GM10248 (cell line): Measurements from ENCODE around the gene NUDT2.
"Not testable (repeated sequence)": the region's sequence is repeated elsewhere in the genome, so short reads cannot be mapped to it uniquely, and the experiment has no call there.

ENCODE experiments used
- CTCF ChIA-PET: fragments of 300-600 bp; sonication (Branson Sonifier 250); formaldehyde crosslinking; extraction: SDS; loops from one replicate; lab custom pipeline; 2021; ENCODE audit warnings: antibody characterized with exemption; lab: Yijun Ruan, JAX
- POLR2A ChIA-PET: fragments of 350-650 bp; sonication (Branson Sonifier 250); formaldehyde crosslinking; extraction: SDS; loops from one replicate; lab custom pipeline; 2020; ENCODE audit warnings: antibody characterized with exemption; lab: Yijun Ruan, JAX
- DNase-seq: peaks from one replicate; pipeline ENCODE4 v3.0.0; 2012; ENCODE audit errors: extremely low spot score
- CTCF ChIP-seq: IDR thresholded peaks from 2 replicates; pipeline ENCODE4 v1.5.1; 2012; ENCODE audit warnings: mild to moderate bottlenecking, low read depth; ENCODE audit errors: extremely low read depth, missing control alignments, control extremely low read depth

Gene NUDT2

GRCh38 chr9:34328987-34329832 is at the start of gene NUDT2, which contains the start of gene KIF24:
Gene NUDT2, plus strand, starts transcription at chr9:34329569. Its CDS starts 9,471 bp downstream, at chr9:34339040.
Gene KIF24, minus strand, starts transcription at chr9:34329268. Its CDS starts 17,922 bp downstream, at chr9:34311346.
- TF ChIP-seq CTCF: no peak
- ChIA-PET POLR2A (no interaction called here), CTCF (no interaction called here)
- peak; percentile 96 for DNase-seq

- POLR2A ChIA-PET: no interaction called here
- CTCF ChIA-PET: interaction anchor here (1.5 kb wide), 1 partner anchor 12 kb away, joined by 3 read pairs; no protein-coding TSS in a partner anchor
- no peak for TF ChIP-seq CTCF
- no peak for DNase-seq
These were observed 47.3 kb upstream of the NUDT2 start for GRCh38 chr9:34282096-34282495.

- POLR2A ChIA-PET: no interaction called here
- CTCF ChIA-PET: no interaction called here
These were observed 40.2 kb upstream of the NUDT2 start for GRCh38 chr9:34289159-34289558.

GRCh38 chr9:34291023-34291422 is 38.3 kb upstream of the NUDT2 start:
- CTCF ChIA-PET: interaction anchor here (1.6 kb wide), 1 partner anchor 37 kb away, joined by 5 read pairs; no protein-coding TSS in a partner anchor
- DNase-seq: no peak
- POLR2A ChIA-PET: no interaction called here
- TF ChIP-seq CTCF: no peak

More at GRCh38 chr9:34289159-34289558, 40.2 kb upstream of the NUDT2 start:
- TF ChIP-seq CTCF: no peak
- no peak for DNase-seq

GRCh38 chr9:34291423-34291822 is 37.9 kb upstream of the NUDT2 start:
- DNase-seq: no peak
- CTCF ChIA-PET: interaction anchor here (1.6 kb wide), 1 partner anchor 38 kb away, joined by 5 read pairs; no protein-coding TSS in a partner anchor
- POLR2A ChIA-PET: no interaction called here
- no peak for TF ChIP-seq CTCF

- TF ChIP-seq CTCF: no peak
- CTCF ChIA-PET: no interaction called here
- no peak for DNase-seq
- POLR2A ChIA-PET: no interaction called here
These were observed 36.8 kb upstream of the NUDT2 start for GRCh38 chr9:34292552-34292951.

GRCh38 chr9:34301064-34301463 is 28.3 kb upstream of the NUDT2 start:
- POLR2A ChIA-PET, CTCF ChIA-PET, DNase-seq: not testable (repeated sequence)

- DNase-seq, POLR2A ChIA-PET, CTCF ChIA-PET: not testable (repeated sequence)
These were observed 21.1 kb upstream of the NUDT2 start for GRCh38 chr9:34308316-34308715.
